ENCODE measurements around the gene TMEM170A. TPM values are rescaled to one million over a fixed set of nuclear protein-coding genes. Genes with fewer than 3 reads are reported as not detected.

Gene TMEM170A
- polyA plus RNA-seq, 1 donor (not counting 4 experiments of a cell fraction or from before 2014, with no cell fraction given): 22.1 TPM

DNA sequence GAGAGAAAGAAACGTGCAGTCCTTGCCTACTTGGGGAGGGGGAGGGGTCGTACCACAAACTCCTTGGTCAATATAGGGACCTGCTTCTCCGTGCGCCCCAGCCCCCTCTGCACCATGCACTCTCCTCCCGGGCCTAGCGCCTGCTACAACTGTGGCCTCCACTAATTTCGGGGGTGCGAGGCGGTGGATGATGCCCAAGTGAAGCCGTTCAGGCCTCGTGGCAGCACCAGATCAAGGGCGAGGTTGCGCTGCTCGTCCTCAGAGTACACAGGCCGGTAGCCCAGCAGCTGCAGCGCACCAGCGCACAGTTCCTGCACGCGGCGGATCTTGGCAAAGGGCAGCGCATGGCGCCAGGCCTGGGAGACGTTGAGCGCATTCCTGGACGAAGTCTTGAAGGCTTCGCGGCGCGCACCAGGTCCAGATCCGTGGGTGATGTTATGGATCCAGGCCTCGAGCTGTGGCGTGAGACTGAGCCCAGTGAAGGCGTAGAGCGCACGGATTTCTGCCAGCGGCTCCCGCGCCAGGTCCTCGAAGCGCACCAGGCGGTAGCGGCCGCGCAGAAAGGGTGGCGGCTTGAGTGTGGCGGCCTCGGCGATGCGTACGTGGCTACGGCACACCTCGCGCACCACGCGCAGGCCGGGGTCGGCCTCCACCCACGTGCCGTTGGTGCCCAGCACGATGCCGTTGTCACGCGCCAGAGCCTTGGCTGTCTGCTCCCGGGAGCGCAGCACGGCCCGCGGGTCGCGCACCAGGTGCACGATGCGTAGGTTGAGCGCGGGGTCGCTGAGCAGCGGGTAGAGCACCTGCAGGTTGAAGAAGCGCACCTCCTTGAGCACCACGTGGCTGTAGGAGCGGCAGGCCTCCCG, 14.2 kb upstream of the TMEM170A start:
- Histone ChIP-seq H3K4me2 (ENCODE audit: control insufficient read depth, extremely low read depth, insufficient read depth, low read depth, low read length) (no peak overlapping the region), H3K79me2 (ENCODE audit: control insufficient read depth, insufficient read depth, low read length) (no peaks in the 10 kb centered on the region), H3K4me3 (ENCODE audit: control insufficient read depth in 2 of 3, extremely low read depth in 1 of 3, insufficient read depth in 2 of 3, low read depth in 1 of 3, low read length in 3 of 3) (no peak overlapping the region), H3K27ac (ENCODE audit: control insufficient read depth, insufficient read depth, low read length) (no peak overlapping the region), H3K9ac (ENCODE audit: control insufficient read depth, extremely low read depth, insufficient read depth, low read length) (no peak overlapping the region), H3K9me1 (ENCODE audit: control insufficient read depth, extremely low read depth, insufficient read depth, low read length) (no peaks in the 10 kb centered on the region), H3K36me3 (ENCODE audit: control insufficient read depth in 2 of 2, extremely low read depth in 1 of 2, insufficient read depth in 2 of 2, low read length in 2 of 2) (no peaks in the 10 kb centered on the region), H4K20me1 (ENCODE audit: control insufficient read depth, extremely low read depth, insufficient read depth, low read length) (no peaks in the 10 kb centered on the region), H2AFZ (ENCODE audit: control insufficient read depth, low read length) (no peak overlapping the region), H3K27me3 (ENCODE audit: control insufficient read depth, extremely low read depth, insufficient read depth, low read length) (no peaks in the 10 kb centered on the region), H3K4me1 (ENCODE audit: control insufficient read depth, extremely low read depth, insufficient read depth, low read length) (peaks cover 28% of the 10 kb centered on the region), H3K9me3 (ENCODE audit: control insufficient read depth, low read depth, low read length) (no peaks in the 10 kb centered on the region)
- TF ChIP-seq EZH2 (IDR thresholded peaks at IDR 0.05; ENCODE audit: low read length): no peak
- TF ChIP-seq, protein P1, sequence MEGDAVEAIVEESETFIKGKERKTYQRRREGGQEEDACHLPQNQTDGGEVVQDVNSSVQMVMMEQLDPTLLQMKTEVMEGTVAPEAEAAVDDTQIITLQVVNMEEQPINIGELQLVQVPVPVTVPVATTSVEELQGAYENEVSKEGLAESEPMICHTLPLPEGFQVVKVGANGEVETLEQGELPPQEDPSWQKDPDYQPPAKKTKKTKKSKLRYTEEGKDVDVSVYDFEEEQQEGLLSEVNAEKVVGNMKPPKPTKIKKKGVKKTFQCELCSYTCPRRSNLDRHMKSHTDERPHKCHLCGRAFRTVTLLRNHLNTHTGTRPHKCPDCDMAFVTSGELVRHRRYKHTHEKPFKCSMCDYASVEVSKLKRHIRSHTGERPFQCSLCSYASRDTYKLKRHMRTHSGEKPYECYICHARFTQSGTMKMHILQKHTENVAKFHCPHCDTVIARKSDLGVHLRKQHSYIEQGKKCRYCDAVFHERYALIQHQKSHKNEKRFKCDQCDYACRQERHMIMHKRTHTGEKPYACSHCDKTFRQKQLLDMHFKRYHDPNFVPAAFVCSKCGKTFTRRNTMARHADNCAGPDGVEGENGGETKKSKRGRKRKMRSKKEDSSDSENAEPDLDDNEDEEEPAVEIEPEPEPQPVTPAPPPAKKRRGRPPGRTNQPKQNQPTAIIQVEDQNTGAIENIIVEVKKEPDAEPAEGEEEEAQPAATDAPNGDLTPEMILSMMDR (optimal IDR thresholded peaks at IDR 0.05 in 1 of 3, IDR thresholded peaks at IDR 0.05 in 1 of 3, conservative IDR thresholded peaks at IDR 0.05 in 1 of 3; ENCODE audit: extremely low read depth in 1 of 3, insufficient read depth in 2 of 3, low read length in 3 of 3): no peak
- FAIRE-seq (no peak), DNase-seq (ENCODE audit: low read depth, low spot score) (no peak)
- dilution Hi-C loops (cut with MboI; ENCODE audit: extremely low pct_ligation_motif_present, low sequenced_read_pairs): no loop called here

DNA sequence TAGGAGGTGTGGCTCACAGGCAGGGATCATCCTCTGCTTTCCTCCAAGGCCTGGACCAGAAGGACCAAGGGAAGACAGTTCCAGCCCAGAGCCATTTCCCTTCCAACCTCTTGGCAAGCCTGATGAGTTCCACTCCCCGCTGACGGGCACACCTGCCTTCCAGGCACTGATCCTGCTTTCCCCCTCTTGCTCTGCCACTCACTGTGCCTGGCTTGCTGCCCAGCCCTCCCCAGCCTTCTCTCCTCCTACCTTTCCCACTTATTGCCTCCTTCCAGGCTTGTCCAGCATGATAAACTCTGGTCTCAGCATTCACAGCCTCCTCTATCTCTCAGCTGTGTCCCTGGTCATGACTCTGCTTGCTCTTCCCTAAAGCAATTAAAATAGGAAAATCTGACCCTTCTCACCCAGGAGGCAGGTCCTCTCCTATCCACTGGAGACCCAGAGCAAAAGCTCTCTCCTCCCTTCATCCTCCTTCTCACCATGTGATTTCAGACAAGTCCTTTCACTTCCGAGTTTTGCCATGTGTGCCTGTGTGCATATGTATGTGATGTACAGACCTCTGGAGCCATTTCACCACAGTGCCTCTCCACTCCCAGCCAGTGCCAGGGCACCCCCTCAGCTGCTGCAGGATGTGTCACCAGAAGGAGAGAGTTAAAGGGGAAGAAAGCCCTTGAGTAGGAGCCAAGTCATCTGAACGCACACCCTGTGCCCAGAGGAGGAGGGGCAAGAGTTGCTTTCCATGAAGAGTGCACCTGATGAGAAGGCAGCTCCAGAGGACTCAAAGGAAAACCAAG, 13.4 kb upstream of the TMEM170A start:
- Histone ChIP-seq H3K9ac (ENCODE audit: control insufficient read depth, extremely low read depth, insufficient read depth, low read length) (no peak overlapping the region), H3K4me3 (ENCODE audit: control insufficient read depth in 2 of 3, extremely low read depth in 1 of 3, insufficient read depth in 2 of 3, low read depth in 1 of 3, low read length in 3 of 3) (no peak overlapping the region), H3K36me3 (ENCODE audit: control insufficient read depth in 2 of 2, extremely low read depth in 1 of 2, insufficient read depth in 2 of 2, low read length in 2 of 2) (no peaks in the 10 kb centered on the region), H3K79me2 (ENCODE audit: control insufficient read depth, insufficient read depth, low read length) (no peaks in the 10 kb centered on the region), H3K4me2 (ENCODE audit: control insufficient read depth, extremely low read depth, insufficient read depth, low read depth, low read length) (peak overlapping the region; percentile 11), H3K9me3 (ENCODE audit: control insufficient read depth, low read depth, low read length) (no peaks in the 10 kb centered on the region), H3K4me1 (ENCODE audit: control insufficient read depth, extremely low read depth, insufficient read depth, low read length) (peaks cover 19% of the 10 kb centered on the region), H2AFZ (ENCODE audit: control insufficient read depth, low read length) (no peak overlapping the region), H3K27ac (ENCODE audit: control insufficient read depth, insufficient read depth, low read length) (no peak overlapping the region), H4K20me1 (ENCODE audit: control insufficient read depth, extremely low read depth, insufficient read depth, low read length) (no peaks in the 10 kb centered on the region), H3K27me3 (ENCODE audit: control insufficient read depth, extremely low read depth, insufficient read depth, low read length) (no peaks in the 10 kb centered on the region), H3K9me1 (ENCODE audit: control insufficient read depth, extremely low read depth, insufficient read depth, low read length) (no peaks in the 10 kb centered on the region)
- dilution Hi-C loops (cut with MboI; ENCODE audit: extremely low pct_ligation_motif_present, low sequenced_read_pairs): no loop called here
- no peak for DNase-seq (ENCODE audit: low read depth, low spot score)
- no peak for TF ChIP-seq EZH2 (IDR thresholded peaks at IDR 0.05; ENCODE audit: low read length)
- TF ChIP-seq, protein P1 (optimal IDR thresholded peaks at IDR 0.05 in 1 of 3, IDR thresholded peaks at IDR 0.05 in 1 of 3, conservative IDR thresholded peaks at IDR 0.05 in 1 of 3; ENCODE audit: extremely low read depth in 1 of 3, insufficient read depth in 2 of 3, low read length in 3 of 3): no peak
- FAIRE-seq: no peak

Measured in keratinocyte (primary cell).